Mucosa of rectum (tissue), 2 donors: ENCODE measurements around the gene AMN1.
"Not testable (repeated sequence)": the region's sequence is repeated elsewhere in the genome, so short reads cannot be mapped to it uniquely, and the experiment has no call there.

ENCODE experiments used
- H3K27ac ChIP-seq, 2 donors: one replicate each; pipeline ENCODE4 v1.7.0; 2013; ENCODE audit warnings: inconsistent platforms in 2 of 2, low read depth in 2 of 2, low read length in 2 of 2
- H3K27me3 ChIP-seq, 2 donors: one replicate each; pipeline ENCODE4 v1.7.0; 2013; ENCODE audit warnings: low read length in 2 of 2; ENCODE audit not compliant: control insufficient read depth in 2 of 2, insufficient read depth in 2 of 2
- H3K36me3 ChIP-seq, 2 donors: one replicate each; pipeline ENCODE4 v1.7.0; 2013; ENCODE audit warnings: low read length in 2 of 2; ENCODE audit not compliant: control insufficient read depth in 2 of 2, insufficient read depth in 2 of 2
- H3K4me1 ChIP-seq, 2 donors: one replicate each; pipeline ENCODE4 v1.7.0; 2013; ENCODE audit warnings: low read length in 2 of 2, mild to moderate bottlenecking in 1 of 2; ENCODE audit not compliant: control insufficient read depth in 2 of 2, insufficient read depth in 2 of 2
- H3K4me3 ChIP-seq, 2 donors: one replicate each; pipeline ENCODE4 v1.7.0; 2013; ENCODE audit warnings: low read length in 2 of 2
- H3K9ac ChIP-seq, 2 donors: one replicate each; pipeline ENCODE4 v1.7.0; 2013; ENCODE audit warnings: low read length in 2 of 2, low read depth in 1 of 2, mild to moderate bottlenecking in 1 of 2
- H3K9me3 ChIP-seq, 2 donors: one replicate each; pipeline ENCODE4 v1.7.0; 2013; ENCODE audit warnings: low read length in 2 of 2; ENCODE audit not compliant: control insufficient read depth in 2 of 2
- donor health status: healthy.
- donor health status: Normal muscosa, but diverticular disease.

The AMN1 gene

DNA sequence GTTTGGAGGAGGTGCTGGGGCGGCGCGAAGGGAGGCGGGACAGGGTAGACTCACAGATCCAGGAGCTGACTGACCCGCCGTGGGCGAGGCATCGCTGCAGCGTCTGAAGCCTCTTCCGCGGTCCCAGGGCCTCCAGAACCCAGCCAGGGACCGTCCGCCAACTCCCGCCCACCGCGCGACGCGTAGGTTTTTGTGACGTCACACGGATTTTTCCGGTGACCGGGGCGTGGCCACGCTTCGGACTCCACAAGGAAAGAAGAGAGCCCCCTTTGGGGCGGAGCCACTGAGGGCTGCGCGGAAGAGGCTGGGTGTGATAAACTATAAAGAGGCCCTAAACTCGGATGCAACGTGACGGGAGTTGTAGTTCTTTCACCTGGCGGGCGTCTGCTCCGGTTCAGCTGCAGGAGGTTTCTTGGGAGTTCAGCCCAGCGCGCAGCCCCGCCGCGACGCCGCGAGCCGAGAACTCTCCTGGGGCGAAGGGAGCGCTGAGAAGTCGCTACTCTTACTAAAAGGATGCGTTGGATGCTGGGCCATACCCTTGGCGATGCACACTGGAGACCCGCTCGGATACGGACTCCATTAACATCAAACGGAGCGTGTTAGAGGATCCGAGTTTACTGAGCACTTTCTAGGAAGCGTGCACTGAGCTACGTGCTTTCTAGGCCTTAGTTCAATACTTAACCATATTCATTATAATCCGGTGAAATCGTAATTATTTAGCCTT is at the start of gene AMN1:
AMN1 (minus strand) TSS at position 105 of the 724 bp plus-strand sequence; CDS start at position 92, 13 bp downstream.
- no peaks in the 10 kb centered on the region for H3K27me3 ChIP-seq
- H3K36me3 ChIP-seq = no peaks in the 10 kb centered on the region
- no peaks in the 10 kb centered on the region for H3K9me3 ChIP-seq
- H3K4me1 ChIP-seq = peaks cover 7 to 10% of the 10 kb centered on the region in 2 donors
- H3K27ac ChIP-seq = peak within 1 kb of the TSS; percentile 99 to 100
- peak within 1 kb of the TSS; percentile 96 to 97 for H3K4me3 ChIP-seq
- H3K9ac ChIP-seq = peak within 1 kb of the TSS; percentile 98 to 99

DNA sequence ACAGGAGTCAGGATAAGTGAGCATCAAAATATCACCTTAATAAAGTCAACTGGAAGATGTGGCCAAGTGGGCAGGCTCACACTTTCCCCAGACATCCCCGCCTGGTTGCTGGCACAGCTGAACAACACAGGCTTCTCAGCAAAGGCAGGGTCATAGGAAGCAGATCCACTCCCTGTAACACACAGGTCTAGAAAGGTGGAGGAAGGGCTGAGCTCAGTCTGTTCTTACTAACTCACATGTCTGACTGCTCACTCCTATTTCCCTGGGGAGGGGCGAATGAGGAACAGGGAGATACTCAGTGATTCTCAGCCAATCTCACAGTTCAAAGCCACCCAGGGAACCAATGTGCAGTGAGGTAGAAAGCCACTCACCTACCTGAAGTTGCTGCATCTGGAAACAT is 45.0 kb upstream of the AMN1 start:
- H3K4me1 ChIP-seq = no peaks in the 10 kb centered on the region
- no peaks in the 10 kb centered on the region for H3K36me3 ChIP-seq
- no peaks in the 10 kb centered on the region for H3K27me3 ChIP-seq
- H3K9ac ChIP-seq = no peak overlapping the region
- no peak overlapping the region for H3K27ac ChIP-seq
- H3K9me3 ChIP-seq = no peaks in the 10 kb centered on the region
- no peak overlapping the region for H3K4me3 ChIP-seq

GRCh38 chr12:31773223-31773750 is 44.5 kb upstream of the AMN1 start:
- no peaks in the 10 kb centered on the region for H3K27me3 ChIP-seq
- H3K9me3 ChIP-seq = no peaks in the 10 kb centered on the region
- no peak overlapping the region for H3K4me3 ChIP-seq
- no peaks in the 10 kb centered on the region for H3K4me1 ChIP-seq
- no peak overlapping the region for H3K27ac ChIP-seq
- H3K36me3 ChIP-seq = no peaks in the 10 kb centered on the region
- no peak overlapping the region for H3K9ac ChIP-seq

GRCh38 chr12:31772685-31773222 is 43.9 kb upstream of the AMN1 start:
- Histone ChIP-seq H3K27ac (no peak overlapping the region), H3K36me3 (no peaks in the 10 kb centered on the region), H3K9me3 (no peaks in the 10 kb centered on the region), H3K4me3 (no peak overlapping the region), H3K27me3 (no peaks in the 10 kb centered on the region), H3K9ac (no peak overlapping the region), H3K4me1 (no peaks in the 10 kb centered on the region)

GRCh38 chr12:31772186-31772585 is 43.4 kb upstream of the AMN1 start:
- Histone ChIP-seq H3K27me3 (no peaks in the 10 kb centered on the region), H3K36me3 (no peaks in the 10 kb centered on the region), H3K4me1 (no peaks in the 10 kb centered on the region), H3K4me3 (no peak overlapping the region), H3K9ac (no peak overlapping the region), H3K27ac (no peak overlapping the region), H3K9me3 (no peaks in the 10 kb centered on the region)

DNA sequence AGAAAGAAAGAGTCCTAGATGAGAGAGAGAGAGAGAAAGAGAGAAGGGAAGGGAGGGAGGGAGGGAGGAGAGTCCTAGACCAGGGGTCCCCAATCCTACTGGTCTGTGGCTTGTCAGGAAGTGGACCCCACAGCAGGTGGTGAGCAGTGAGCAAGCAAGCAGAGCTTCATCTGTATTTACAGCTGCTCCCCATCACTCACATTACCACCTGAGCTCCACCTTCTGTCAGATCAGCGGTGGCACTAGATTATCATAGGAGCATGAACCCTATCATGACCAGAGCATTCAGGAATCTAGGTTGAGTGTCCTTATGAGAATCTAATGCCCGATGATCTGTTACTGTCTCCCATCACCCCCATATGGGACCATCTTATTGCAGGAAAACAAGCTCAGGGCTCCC is 39.2 kb upstream of the AMN1 start:
- Histone ChIP-seq H3K4me1 (no peaks in the 10 kb centered on the region), H3K36me3 (no peaks in the 10 kb centered on the region), H3K27me3 (no peaks in the 10 kb centered on the region), H3K9ac (no peak overlapping the region), H3K9me3 (no peaks in the 10 kb centered on the region), H3K4me3 (no peak overlapping the region), H3K27ac (no peak overlapping the region)

DNA sequence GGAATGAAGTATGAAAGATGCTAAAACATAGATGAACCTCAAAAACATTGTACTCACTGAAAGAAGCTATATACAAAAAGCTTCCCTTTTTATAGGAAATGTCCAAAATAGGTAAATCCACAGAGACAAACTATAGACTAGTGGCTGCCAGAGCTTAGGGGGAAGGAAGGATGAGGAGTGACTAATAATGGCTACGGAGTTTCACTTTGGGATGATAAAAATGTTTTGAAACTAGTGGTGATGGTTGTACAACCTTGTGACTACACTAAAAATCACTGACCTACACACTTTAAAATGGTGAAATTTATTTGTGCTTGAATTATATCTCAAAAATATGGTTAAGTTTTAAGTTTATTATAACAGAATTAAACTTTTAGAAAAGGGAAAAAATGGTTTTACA is 37.1 kb upstream of the AMN1 start:
- no peaks in the 10 kb centered on the region for H3K4me1 ChIP-seq
- H3K9me3 ChIP-seq = no peaks in the 10 kb centered on the region

DNA sequence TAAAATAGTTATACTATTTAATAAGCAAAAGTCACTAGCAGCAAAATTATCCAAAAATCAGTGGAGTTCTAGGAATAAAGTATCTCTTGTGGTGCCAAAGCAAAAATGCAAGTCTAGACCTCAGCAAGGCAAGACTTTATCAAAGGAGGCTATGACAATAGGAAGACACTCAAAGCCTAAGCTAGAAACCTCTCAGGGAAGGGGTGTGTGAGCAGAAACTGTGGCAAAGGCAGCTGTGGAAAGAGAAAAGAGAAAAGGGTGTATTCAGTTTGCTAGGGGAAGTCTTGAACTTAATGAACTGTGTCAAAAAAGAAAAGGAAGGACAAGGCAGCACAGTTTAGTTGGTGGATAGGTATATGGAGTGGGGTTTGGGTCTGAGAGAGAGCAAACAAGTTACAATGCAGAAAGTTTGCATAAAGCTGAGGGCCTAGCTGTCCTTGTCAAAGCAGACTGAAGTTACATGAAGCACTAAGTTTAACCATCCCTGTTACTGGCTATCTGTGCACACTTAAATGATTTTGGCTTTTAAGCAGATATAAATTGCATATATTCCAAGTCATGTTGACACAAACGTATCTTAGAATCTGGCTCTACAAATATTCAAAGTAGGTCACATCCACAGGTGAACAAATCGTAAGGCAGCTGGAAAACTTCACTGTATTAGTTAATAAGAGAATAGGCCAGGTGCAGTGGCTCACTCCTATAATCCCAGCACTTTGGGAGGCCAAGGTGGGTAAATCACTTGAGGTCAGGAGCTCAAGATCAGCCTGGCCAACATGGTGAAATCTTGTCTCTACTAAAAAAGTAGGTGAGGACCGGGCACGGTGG is 31.0 kb upstream of the AMN1 start:
- no peaks in the 10 kb centered on the region for H3K9me3 ChIP-seq
- H3K9ac ChIP-seq = no peak overlapping the region
- H3K27ac ChIP-seq = peak overlapping the region in 1 of 2 donors; percentile 9
- H3K4me3 ChIP-seq = no peak overlapping the region
- H3K36me3 ChIP-seq = no peaks in the 10 kb centered on the region
- H3K27me3 ChIP-seq = no peaks in the 10 kb centered on the region
- H3K4me1 ChIP-seq = peaks cover 2% of the 10 kb centered on the region in 2 donors

More for the DNA sequence above, 37.1 kb upstream of the AMN1 start:
- H3K27me3 ChIP-seq = no peaks in the 10 kb centered on the region
- H3K9ac ChIP-seq = no peak overlapping the region
- H3K36me3 ChIP-seq = no peaks in the 10 kb centered on the region
- H3K27ac ChIP-seq = no peak overlapping the region
- no peak overlapping the region for H3K4me3 ChIP-seq

- not testable (repeated sequence) for H3K4me1 ChIP-seq, H3K9me3 ChIP-seq, H3K9ac ChIP-seq, H3K36me3 ChIP-seq, H3K4me3 ChIP-seq, H3K27me3 ChIP-seq
- H3K27ac ChIP-seq = peak overlapping the region in 1 of 2 donors; percentile 63
Measured at GRCh38 chr12:31758297-31758696, 29.5 kb upstream of the AMN1 start.

DNA sequence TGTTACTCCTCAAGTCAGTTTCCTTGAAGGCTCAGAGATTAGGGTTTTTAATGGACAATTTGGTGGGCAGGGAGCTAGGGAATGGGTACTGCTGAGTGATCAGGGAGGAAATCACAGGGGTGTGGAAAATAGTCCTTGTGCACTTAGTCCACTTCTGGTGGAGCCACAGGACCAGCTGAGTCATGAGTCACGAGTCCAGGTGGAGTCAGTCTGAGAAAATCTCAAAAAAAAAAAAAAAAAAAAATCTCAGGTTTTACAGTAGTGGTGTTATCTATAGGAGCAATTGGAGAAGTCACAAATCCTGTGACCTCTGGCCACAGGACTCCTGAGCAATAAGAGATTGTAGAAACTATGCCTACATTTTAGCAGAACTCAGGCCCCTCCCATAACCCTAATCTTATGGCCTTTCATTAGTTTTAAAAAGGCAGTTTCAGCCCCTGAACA is 28.2 kb upstream of the AMN1 start:
- H3K4me3 ChIP-seq = peak overlapping the region in 1 of 2 donors; percentile 43
- H3K27me3 ChIP-seq = no peaks in the 10 kb centered on the region
- peaks cover 2% of the 10 kb centered on the region in 2 donors for H3K4me1 ChIP-seq
- H3K9ac ChIP-seq = no peak overlapping the region
- no peaks in the 10 kb centered on the region for H3K9me3 ChIP-seq
- peak overlapping the region; percentile 67 to 80 for H3K27ac ChIP-seq
- H3K36me3 ChIP-seq = no peaks in the 10 kb centered on the region
